DOHH2 (cell line): ENCODE data around the gene PDXDC1.
"Not testable (repeated sequence)": the region's sequence is repeated elsewhere in the genome, so short reads cannot be mapped to it uniquely, and the experiment has no call there.

Experiments
- CTCF ChIP-seq: fragments of 200-600 bp; sonication (generic); IDR thresholded peaks from one replicate; pipeline ENCODE4 v1.5.1; 2014; ENCODE audit warnings: antibody characterized with exemption, mild to moderate bottlenecking, low read depth, low read length; ENCODE audit not compliant: poor library complexity, severe bottlenecking
- EZH2phosphoT487 ChIP-seq: fragments of 200-600 bp; sonication (generic); IDR thresholded peaks from 2 replicates; pipeline ENCODE4 v1.6.1; 2017; ENCODE audit warnings: borderline replicate concordance, mild to moderate bottlenecking, antibody characterized with exemption, low read length, moderate library complexity, mixed read lengths

DNA sequence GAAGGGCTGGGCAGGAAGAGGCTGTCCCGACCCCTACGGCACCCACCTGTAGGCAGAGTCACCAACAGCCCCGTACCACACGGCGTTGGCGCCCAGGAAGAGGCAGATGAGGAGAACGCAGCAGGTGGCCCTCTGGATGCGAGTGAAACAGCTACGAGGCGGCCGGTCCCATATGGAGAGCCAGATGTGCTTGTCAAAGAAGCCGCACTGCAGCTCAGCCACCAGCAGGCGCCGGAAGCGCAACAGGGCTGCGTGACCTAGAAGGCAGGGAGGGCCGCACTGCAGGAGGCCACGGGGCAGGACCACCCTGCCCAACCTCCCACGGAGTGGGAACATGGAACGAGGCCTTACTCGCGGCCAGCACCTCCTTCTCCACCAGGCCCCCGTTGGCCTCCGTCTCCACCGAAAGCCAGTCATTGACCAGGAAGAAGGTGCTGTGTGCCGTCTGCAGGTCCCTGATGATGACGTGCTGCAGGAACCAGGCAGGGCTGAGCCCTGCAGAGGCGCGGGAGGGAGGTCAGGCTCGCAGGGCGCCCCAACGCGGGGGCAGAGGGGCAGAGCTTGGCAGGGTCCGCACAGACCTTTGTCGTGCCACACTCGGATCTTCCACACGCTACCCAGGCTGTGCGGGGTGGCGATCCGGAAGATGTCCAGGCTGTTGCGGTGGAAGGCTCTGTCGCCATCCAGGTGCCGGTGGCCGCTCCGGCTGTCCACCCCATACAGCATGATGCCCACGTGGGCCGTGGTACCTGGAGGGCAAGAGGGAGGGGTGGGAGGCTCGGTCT is 153.0 kb downstream of the PDXDC1 start:
- not testable (repeated sequence) for TF ChIP-seq CTCF, EZH2phosphoT487
